Activated naive CD4-positive, alpha-beta T cell treated with anti-CD3 and anti-CD28 coated beads, Interleukin-2, amount 50 U/mL, for 24 hours (primary cell): Measurements from ENCODE around the gene FHDC1.

Source experiments
- H3K27ac Mint-ChIP-seq: one replicate; pipeline ENCODE4 v1.8.0; 2021; ENCODE audit warnings: mild to moderate bottlenecking, mixed read lengths
- H3K27me3 Mint-ChIP-seq: one replicate; pipeline ENCODE4 v1.8.0; 2021; ENCODE audit warnings: mixed read lengths
- H3K36me3 Mint-ChIP-seq: one replicate; pipeline ENCODE4 v1.8.0; 2021; ENCODE audit warnings: mixed read lengths
- H3K4me1 Mint-ChIP-seq: one replicate; pipeline ENCODE4 v1.8.0; 2021; ENCODE audit warnings: mixed read lengths
- H3K4me3 Mint-ChIP-seq: one replicate; pipeline ENCODE4 v1.8.0; 2021; ENCODE audit warnings: mild to moderate bottlenecking, mixed read lengths
- H3K9me3 Mint-ChIP-seq: one replicate; pipeline ENCODE4 v1.8.0; 2021; ENCODE audit warnings: mixed read lengths

The FHDC1 gene

GRCh38 chr4:152976212-152976761 is 40.2 kb downstream of the FHDC1 start:
- no peaks in the 10 kb centered on the region for H3K4me1 Mint-ChIP-seq
- H3K27me3 Mint-ChIP-seq: no peaks in the 10 kb centered on the region
- H3K36me3 Mint-ChIP-seq: no peaks in the 10 kb centered on the region
- no peaks in the 10 kb centered on the region for H3K9me3 Mint-ChIP-seq
- no peak overlapping the region for H3K4me3 Mint-ChIP-seq
- no peak overlapping the region for H3K27ac Mint-ChIP-seq

GRCh38 chr4:152979731-152980330 is 43.7 kb downstream of the FHDC1 start:
- Mint-ChIP-seq H3K27ac (no peak overlapping the region), H3K9me3 (no peaks in the 10 kb centered on the region), H3K36me3 (no peaks in the 10 kb centered on the region), H3K4me3 (no peak overlapping the region), H3K4me1 (no peaks in the 10 kb centered on the region), H3K27me3 (no peaks in the 10 kb centered on the region)

GRCh38 chr4:152981278-152981677 is 45.2 kb downstream of the FHDC1 start:
- Mint-ChIP-seq H3K4me1 (no peaks in the 10 kb centered on the region), H3K9me3 (no peaks in the 10 kb centered on the region), H3K27ac (no peak overlapping the region), H3K27me3 (no peaks in the 10 kb centered on the region), H3K36me3 (no peaks in the 10 kb centered on the region), H3K4me3 (no peak overlapping the region)

- Mint-ChIP-seq H3K4me1 (no peaks in the 10 kb centered on the region), H3K4me3 (no peak overlapping the region), H3K9me3 (no peaks in the 10 kb centered on the region), H3K36me3 (no peaks in the 10 kb centered on the region), H3K27me3 (no peaks in the 10 kb centered on the region), H3K27ac (no peak overlapping the region)
Observed at GRCh38 chr4:152981842-152982241, 45.7 kb downstream of the FHDC1 start.

GRCh38 chr4:152983221-152983620 is 47.1 kb downstream of the FHDC1 start:
- Mint-ChIP-seq H3K36me3 (no peaks in the 10 kb centered on the region), H3K4me1 (no peaks in the 10 kb centered on the region), H3K27ac (no peak overlapping the region), H3K9me3 (no peaks in the 10 kb centered on the region), H3K4me3 (no peak overlapping the region), H3K27me3 (no peaks in the 10 kb centered on the region)

- H3K4me3 Mint-ChIP-seq: no peak overlapping the region
- no peaks in the 10 kb centered on the region for H3K36me3 Mint-ChIP-seq
- H3K9me3 Mint-ChIP-seq: no peaks in the 10 kb centered on the region
- no peaks in the 10 kb centered on the region for H3K27me3 Mint-ChIP-seq
- H3K4me1 Mint-ChIP-seq: no peaks in the 10 kb centered on the region
- no peak overlapping the region for H3K27ac Mint-ChIP-seq
Observed at GRCh38 chr4:152983774-152984411, 47.8 kb downstream of the FHDC1 start.

- no peaks in the 10 kb centered on the region for H3K9me3 Mint-ChIP-seq
- H3K36me3 Mint-ChIP-seq: no peaks in the 10 kb centered on the region
- no peaks in the 10 kb centered on the region for H3K27me3 Mint-ChIP-seq
- no peak overlapping the region for H3K27ac Mint-ChIP-seq
- H3K4me1 Mint-ChIP-seq: no peaks in the 10 kb centered on the region
- H3K4me3 Mint-ChIP-seq: no peak overlapping the region
Observed at GRCh38 chr4:152988721-152989553, 52.8 kb downstream of the FHDC1 start.

GRCh38 chr4:152989554-152989970 is 53.4 kb downstream of the FHDC1 start:
- H3K4me1 Mint-ChIP-seq: no peaks in the 10 kb centered on the region
- H3K4me3 Mint-ChIP-seq: no peak overlapping the region
- no peak overlapping the region for H3K27ac Mint-ChIP-seq
- no peaks in the 10 kb centered on the region for H3K36me3 Mint-ChIP-seq
- no peaks in the 10 kb centered on the region for H3K27me3 Mint-ChIP-seq
- H3K9me3 Mint-ChIP-seq: no peaks in the 10 kb centered on the region

- H3K27me3 Mint-ChIP-seq: no peaks in the 10 kb centered on the region
- no peak overlapping the region for H3K4me3 Mint-ChIP-seq
- no peaks in the 10 kb centered on the region for H3K9me3 Mint-ChIP-seq
- no peaks in the 10 kb centered on the region for H3K4me1 Mint-ChIP-seq
- no peak overlapping the region for H3K27ac Mint-ChIP-seq
- H3K36me3 Mint-ChIP-seq: no peaks in the 10 kb centered on the region
Observed at GRCh38 chr4:152990471-152991131, 54.5 kb downstream of the FHDC1 start.

GRCh38 chr4:152991398-152991797 is 55.3 kb downstream of the FHDC1 start:
- H3K36me3 Mint-ChIP-seq: no peaks in the 10 kb centered on the region
- no peaks in the 10 kb centered on the region for H3K4me1 Mint-ChIP-seq
- H3K27ac Mint-ChIP-seq: no peak overlapping the region
- H3K9me3 Mint-ChIP-seq: no peaks in the 10 kb centered on the region
- no peak overlapping the region for H3K4me3 Mint-ChIP-seq
- H3K27me3 Mint-ChIP-seq: no peaks in the 10 kb centered on the region

- H3K4me3 Mint-ChIP-seq: no peak overlapping the region
- H3K27me3 Mint-ChIP-seq: no peaks in the 10 kb centered on the region
- H3K9me3 Mint-ChIP-seq: no peaks in the 10 kb centered on the region
- no peaks in the 10 kb centered on the region for H3K4me1 Mint-ChIP-seq
- H3K27ac Mint-ChIP-seq: no peak overlapping the region
- H3K36me3 Mint-ChIP-seq: no peaks in the 10 kb centered on the region
Observed at GRCh38 chr4:152992027-152992426, 55.9 kb downstream of the FHDC1 start.

GRCh38 chr4:152992466-152992865 is 56.3 kb downstream of the FHDC1 start:
- no peak overlapping the region for H3K27ac Mint-ChIP-seq
- no peaks in the 10 kb centered on the region for H3K4me1 Mint-ChIP-seq
- no peaks in the 10 kb centered on the region for H3K27me3 Mint-ChIP-seq
- no peaks in the 10 kb centered on the region for H3K9me3 Mint-ChIP-seq
- no peaks in the 10 kb centered on the region for H3K36me3 Mint-ChIP-seq
- H3K4me3 Mint-ChIP-seq: no peak overlapping the region

GRCh38 chr4:152994038-152994437 is 57.9 kb downstream of the FHDC1 start:
- H3K27me3 Mint-ChIP-seq: no peaks in the 10 kb centered on the region
- no peaks in the 10 kb centered on the region for H3K9me3 Mint-ChIP-seq
- H3K36me3 Mint-ChIP-seq: no peaks in the 10 kb centered on the region
- no peak overlapping the region for H3K4me3 Mint-ChIP-seq
- H3K4me1 Mint-ChIP-seq: no peaks in the 10 kb centered on the region
- no peak overlapping the region for H3K27ac Mint-ChIP-seq

GRCh38 chr4:152996111-152996571 is 60.0 kb downstream of the FHDC1 start:
- Mint-ChIP-seq H3K27me3 (no peaks in the 10 kb centered on the region), H3K4me3 (no peak overlapping the region), H3K36me3 (no peaks in the 10 kb centered on the region), H3K4me1 (no peaks in the 10 kb centered on the region), H3K9me3 (no peaks in the 10 kb centered on the region), H3K27ac (no peak overlapping the region)

- Mint-ChIP-seq H3K4me3 (no peak overlapping the region), H3K9me3 (no peaks in the 10 kb centered on the region), H3K27ac (no peak overlapping the region), H3K27me3 (no peaks in the 10 kb centered on the region), H3K36me3 (no peaks in the 10 kb centered on the region), H3K4me1 (no peaks in the 10 kb centered on the region)
Observed at GRCh38 chr4:152996672-152997071, 60.5 kb downstream of the FHDC1 start.
